GM04504 (cell line): ENCODE results near the gene TMIGD3.

Experiments
- DNase-seq: peaks from one replicate; pipeline ENCODE4 v3.0.0-alpha.2; 2012; ENCODE audit warnings: low read depth

TMIGD3 gene

GRCh38 chr1:111474521-111474920, 28.9 kb downstream of the TMIGD3 start:
- no peak for DNase-seq

- no peak for DNase-seq
These were observed 29.3 kb downstream of the TMIGD3 start for GRCh38 chr1:111474106-111474505.

GRCh38 chr1:111471538-111471937, 31.9 kb downstream of the TMIGD3 start:
- no peak for DNase-seq

- no peak for DNase-seq
These were observed 32.4 kb downstream of the TMIGD3 start for GRCh38 chr1:111471012-111471411.

- no peak for DNase-seq
These were observed 32.8 kb downstream of the TMIGD3 start for GRCh38 chr1:111470596-111470995.

- DNase-seq: no peak
These were observed 33.9 kb downstream of the TMIGD3 start for GRCh38 chr1:111469539-111469938.

GRCh38 chr1:111468717-111469100, 34.7 kb downstream of the TMIGD3 start:
- DNase-seq: no peak

GRCh38 chr1:111467865-111468716, 35.3 kb downstream of the TMIGD3 start:
- DNase-seq: no peak

- no peak for DNase-seq
These were observed 37.0 kb downstream of the TMIGD3 start for GRCh38 chr1:111466480-111466879.

GRCh38 chr1:111465754-111466153, 37.7 kb downstream of the TMIGD3 start:
- no peak for DNase-seq

- no peak for DNase-seq
These were observed 40.3 kb downstream of the TMIGD3 start for GRCh38 chr1:111463029-111463683.

GRCh38 chr1:111462370-111463028, 40.9 kb downstream of the TMIGD3 start:
- no peak for DNase-seq

- DNase-seq: no peak
These were observed 41.7 kb downstream of the TMIGD3 start for GRCh38 chr1:111461765-111462164.

GRCh38 chr1:111455642-111456031, 47.8 kb downstream of the TMIGD3 start:
- no peak for DNase-seq

- DNase-seq: no peak
These were observed 48.4 kb downstream of the TMIGD3 start for GRCh38 chr1:111454859-111455641.

- DNase-seq: no peak
These were observed 49.7 kb downstream of the TMIGD3 start for GRCh38 chr1:111453706-111454105.

GRCh38 chr1:111452581-111452980, 50.9 kb downstream of the TMIGD3 start:
- no peak for DNase-seq

- DNase-seq: no peak
These were observed 53.2 kb downstream of the TMIGD3 start for GRCh38 chr1:111450185-111450584.

- no peak for DNase-seq
These were observed 53.8 kb downstream of the TMIGD3 start for GRCh38 chr1:111449703-111450017.

- peak; percentile 99 for DNase-seq
These were observed 54.3 kb downstream of the TMIGD3 start, which contains the start of the genes ATP5PB and WDR77 for GRCh38 chr1:111448918-111449702. Gene ATP5PB (plus strand): TSS chr1:111449464. CDS start chr1:111449542, 78 bp downstream. Gene WDR77 (minus strand): TSS chr1:111449256. CDS start chr1:111449169, 87 bp downstream.

- DNase-seq: no peak
These were observed 54.9 kb downstream of the TMIGD3 start for GRCh38 chr1:111448482-111448917.
